GM08714 (cell line): ENCODE measurements around the gene MSL1.
A peak's percentile ranks its signal among the peaks of the same experiment; 100 is the strongest.

Experiments used
- H3K4me3 ChIP-seq: fragments of 200-500 bp; sonication (Bioruptor generic); 2 replicates; pipeline ENCODE4 v1.5.1; 2014; ENCODE audit warnings: mild to moderate bottlenecking, low read length, inconsistent platforms
- ZNF274 ChIP-seq: IDR thresholded peaks from 2 replicates; pipeline ENCODE4 v1.6.1; 2012; ENCODE audit warnings: mild to moderate bottlenecking, low read depth, low read length

The MSL1 gene

GRCh38 chr17:40106760-40107521, 14.8 kb upstream of the MSL1 start:
- no peak for TF ChIP-seq ZNF274
- no peak overlapping the region for H3K4me3 ChIP-seq

- no peak overlapping the region for H3K4me3 ChIP-seq
- no peak for TF ChIP-seq ZNF274
These were observed 14.1 kb upstream of the MSL1 start for GRCh38 chr17:40107522-40108174.

GRCh38 chr17:40108970-40109824, 12.6 kb upstream of the MSL1 start:
- H3K4me3 ChIP-seq = no peak overlapping the region
- TF ChIP-seq ZNF274 = no peak

- H3K4me3 ChIP-seq = no peak overlapping the region
- TF ChIP-seq ZNF274 = no peak
These were observed 11.5 kb upstream of the MSL1 start for GRCh38 chr17:40110026-40110845.

GRCh38 chr17:40111221-40112128, 10.3 kb upstream of the MSL1 start:
- TF ChIP-seq ZNF274 = no peak
- no peak overlapping the region; the same call in 1 of the 2 replicates for H3K4me3 ChIP-seq

- no peak overlapping the region for H3K4me3 ChIP-seq
- TF ChIP-seq ZNF274 = no peak
These were observed 9.5 kb upstream of the MSL1 start for GRCh38 chr17:40112191-40112711.

- TF ChIP-seq ZNF274 = no peak
- no peak overlapping the region for H3K4me3 ChIP-seq
These were observed 9.1 kb upstream of the MSL1 start for GRCh38 chr17:40112718-40113109.

- TF ChIP-seq ZNF274 = no peak
- H3K4me3 ChIP-seq = peak overlapping the region; percentile 46; the same call in 1 of the 2 replicates
These were observed 8.5 kb upstream of the MSL1 start for GRCh38 chr17:40113110-40113906.

GRCh38 chr17:40113907-40114245, 7.9 kb upstream of the MSL1 start:
- H3K4me3 ChIP-seq = peak overlapping the region; percentile 46; the same call in 1 of the 2 replicates
- no peak for TF ChIP-seq ZNF274

GRCh38 chr17:40115101-40115436, 6.7 kb upstream of the MSL1 start:
- no peak overlapping the region for H3K4me3 ChIP-seq
- no peak for TF ChIP-seq ZNF274

- H3K4me3 ChIP-seq = peak overlapping the region; percentile 72
- TF ChIP-seq ZNF274 = no peak
These were observed 596 bp downstream of the MSL1 start for GRCh38 chr17:40122136-40122998.
